Measurements from ENCODE around the gene WFIKKN2.
"Not testable (repeated sequence)": the region's sequence is repeated elsewhere in the genome, so short reads cannot be mapped to it uniquely, and the experiment has no call there.

The WFIKKN2 gene

DNA sequence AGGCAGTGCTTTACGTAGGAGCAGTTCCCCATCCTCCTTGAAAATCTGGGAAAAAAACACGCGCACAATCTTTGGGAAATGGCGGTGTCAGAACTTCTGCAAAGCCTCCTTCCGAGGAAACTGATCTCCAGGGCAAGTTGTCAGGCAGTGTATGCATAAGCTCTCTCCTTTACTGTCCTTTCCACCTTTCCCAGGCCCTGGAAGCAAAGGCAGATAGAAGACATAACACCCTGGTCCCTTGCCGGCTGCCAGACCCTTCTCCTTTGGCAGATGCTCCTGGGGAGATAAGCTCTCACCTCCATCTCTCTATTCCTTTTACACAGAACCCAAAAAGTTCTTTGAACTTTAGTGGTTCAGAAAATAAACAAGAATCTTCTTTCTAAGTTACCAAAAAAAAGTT is 18.4 kb downstream of the WFIKKN2 start:
- DNase-seq (ENCODE audit: low read depth): no peak

DNA sequence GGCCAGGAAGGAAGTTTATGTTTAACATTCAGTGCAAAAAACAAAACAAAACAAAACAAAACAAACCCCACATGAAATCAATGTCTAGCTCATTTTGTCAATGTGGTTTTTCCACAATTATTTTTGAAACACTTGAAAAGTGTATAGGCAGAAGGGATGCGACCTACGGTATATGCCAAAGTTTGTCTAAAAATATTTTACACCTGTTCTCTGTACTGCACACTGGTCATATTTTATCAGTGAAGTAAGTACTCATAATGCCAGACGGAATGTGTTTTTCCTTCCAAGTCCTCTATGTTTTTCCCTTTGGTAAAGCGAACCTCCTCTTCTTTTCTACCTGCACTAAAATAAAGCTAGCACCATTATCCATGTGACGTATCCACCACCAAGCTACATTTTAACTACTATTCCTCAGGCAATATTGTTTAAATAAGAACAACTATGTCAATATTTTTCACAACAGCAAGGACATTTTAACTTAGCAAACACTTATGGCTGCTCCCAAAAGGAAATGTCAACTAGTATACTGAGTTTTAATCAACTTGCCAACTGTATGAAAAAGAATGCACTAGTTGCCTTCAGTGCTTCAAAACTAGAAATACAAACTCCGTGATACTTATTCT is 20.4 kb downstream of the WFIKKN2 start:
- DNase-seq (ENCODE audit: low read depth): no peak

DNA sequence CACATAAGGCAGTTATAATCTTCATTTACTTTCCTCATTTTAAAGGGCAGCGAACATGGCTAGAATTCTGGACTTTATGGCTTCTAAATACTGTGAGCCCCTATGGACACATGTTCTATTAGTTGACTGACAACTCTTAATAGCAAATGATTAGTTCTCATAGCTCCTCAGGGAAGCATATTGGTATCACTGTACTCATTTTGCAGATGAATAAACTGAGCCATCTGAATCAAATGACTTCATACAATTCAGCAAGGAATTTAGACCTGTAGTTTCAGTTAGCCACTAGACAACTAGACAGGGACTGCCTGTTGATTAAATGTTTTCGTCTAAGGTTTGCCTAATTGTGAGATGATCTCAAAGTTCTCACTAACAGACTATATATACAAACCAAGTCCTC is 21.0 kb downstream of the WFIKKN2 start:
- no peak for DNase-seq (ENCODE audit: low read depth)

DNA sequence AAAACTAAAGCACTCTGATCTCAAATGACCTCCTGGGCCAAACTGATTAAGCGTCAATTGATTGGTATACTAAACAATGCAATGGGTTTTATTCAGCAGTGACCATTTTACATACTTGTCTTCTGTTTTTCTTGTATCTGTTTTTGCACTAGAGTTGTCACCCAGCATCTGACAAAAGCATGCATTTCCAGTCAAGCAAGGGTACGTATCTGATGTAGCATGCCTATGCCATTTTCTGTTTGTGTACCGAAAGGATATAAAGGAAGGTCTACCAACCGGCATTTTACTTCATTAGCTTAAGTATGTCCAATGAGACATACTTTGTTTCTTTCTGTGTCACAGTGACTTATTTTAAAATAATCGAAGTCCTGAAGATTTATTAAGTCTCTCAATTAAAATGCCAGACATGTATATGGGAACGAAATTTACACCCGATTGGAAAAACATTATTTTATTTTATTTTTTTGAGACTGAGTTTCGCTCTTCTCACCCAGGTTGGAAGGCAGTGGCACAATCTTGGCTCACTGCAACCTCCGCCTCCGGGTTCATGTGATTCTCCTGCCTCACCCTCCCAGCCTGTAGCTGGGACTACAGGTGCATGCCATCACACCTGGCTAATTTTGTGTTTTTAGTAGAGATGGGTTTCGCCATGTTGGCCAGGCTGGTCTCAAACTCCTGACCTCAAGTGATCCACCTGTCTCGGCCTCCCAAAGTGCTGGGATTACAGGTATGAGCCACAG is 23.3 kb downstream of the WFIKKN2 start:
- DNase-seq (ENCODE audit: low read depth): no peak

DNA sequence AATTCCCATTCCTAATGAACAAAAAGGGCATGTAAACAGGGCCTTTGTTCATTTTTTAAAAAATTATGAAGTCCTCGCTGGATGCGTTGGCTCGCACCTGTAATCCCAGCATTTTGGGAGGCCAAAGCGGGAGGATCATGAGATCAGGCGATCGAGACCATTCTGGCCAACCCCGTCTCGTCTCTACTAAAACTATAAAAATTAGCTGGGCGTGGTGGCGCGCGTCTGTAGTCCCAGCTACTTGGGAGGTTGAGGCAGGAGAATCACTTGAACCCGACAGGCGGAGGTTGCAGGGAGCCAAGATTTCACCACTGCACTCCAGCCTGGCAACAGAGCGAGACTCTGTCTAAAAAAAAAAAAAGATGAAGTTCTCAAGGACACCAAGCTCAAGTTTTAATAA is 24.3 kb downstream of the WFIKKN2 start:
- not testable (repeated sequence) for DNase-seq (ENCODE audit: low read depth)

DNA sequence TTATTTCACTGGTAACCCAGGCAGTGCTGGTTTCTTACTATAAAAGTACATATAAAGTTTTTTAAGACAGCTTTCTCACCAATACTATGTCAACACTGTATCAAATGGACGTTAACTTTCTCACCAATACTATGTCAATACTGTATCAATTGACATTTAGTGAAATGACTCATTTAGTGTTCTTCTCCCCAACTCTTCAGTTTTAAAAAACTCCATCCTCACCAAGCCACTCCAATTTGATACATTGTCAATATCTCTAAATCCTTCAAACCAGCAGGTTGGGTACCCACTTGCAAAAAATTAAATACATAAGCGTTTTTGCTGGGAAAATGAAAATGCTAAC is 25.9 kb downstream of the WFIKKN2 start:
- DNase-seq (ENCODE audit: low read depth): no peak

DNA sequence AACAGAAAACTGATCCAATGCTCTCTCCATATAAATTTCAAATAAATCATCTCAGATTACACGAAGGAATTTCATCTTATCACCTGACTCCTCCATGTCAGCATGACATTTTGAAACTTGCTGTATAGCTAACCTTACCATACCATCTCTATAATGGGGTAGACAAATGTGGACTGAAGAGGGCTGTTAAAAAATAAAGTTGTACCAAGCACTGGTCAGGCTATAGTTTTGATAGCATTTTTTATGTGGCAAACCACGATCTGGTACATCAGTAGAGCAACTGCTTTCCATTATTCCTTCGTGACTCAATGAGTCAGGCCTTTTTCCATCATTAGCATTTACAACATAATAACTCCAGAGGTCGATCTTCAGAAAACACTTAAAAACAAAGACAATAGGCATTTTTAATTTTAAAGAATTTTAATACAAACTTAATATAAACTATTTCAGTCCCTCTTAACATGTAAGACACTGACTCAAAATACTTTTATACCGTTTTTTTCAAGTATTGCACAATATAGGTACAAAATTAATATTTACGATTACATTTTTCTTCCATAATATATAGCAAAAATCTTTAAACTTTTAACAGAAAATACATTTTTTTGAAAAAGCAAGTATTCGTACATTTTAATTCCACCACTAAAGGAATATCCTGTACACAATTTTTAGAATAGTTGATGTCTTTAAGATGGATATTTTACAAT is 26.6 kb downstream of the WFIKKN2 start:
- DNase-seq (ENCODE audit: low read depth): no peak

DNA sequence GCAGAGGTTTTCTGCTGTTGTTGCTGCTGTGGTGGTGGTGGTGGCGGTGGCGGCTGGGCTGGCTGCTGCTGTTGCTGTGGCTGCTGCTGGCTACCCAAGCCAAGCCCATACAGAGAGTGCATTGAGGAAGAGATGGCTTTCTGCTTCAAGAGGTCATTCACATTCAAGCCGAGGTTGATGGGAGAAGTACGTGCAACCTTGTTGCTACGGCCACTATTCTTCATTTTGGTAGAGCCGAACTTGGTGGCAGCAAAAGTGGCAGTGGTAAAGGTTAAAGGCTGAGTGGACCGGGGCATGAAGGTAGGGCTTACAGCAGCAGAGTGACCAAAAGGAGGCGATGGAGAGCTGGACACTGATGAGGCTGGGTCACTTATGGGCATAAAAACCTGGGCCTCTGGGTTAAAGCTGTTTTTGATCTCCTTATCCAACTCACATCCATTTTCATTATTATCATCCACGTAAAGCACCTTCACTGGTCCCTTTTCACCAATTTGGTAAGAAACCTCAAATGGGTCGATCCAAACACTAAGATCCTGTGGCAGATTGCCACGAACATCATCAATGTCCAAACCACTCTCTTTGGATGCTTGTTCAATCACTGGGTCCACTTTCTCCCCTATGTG is 27.9 kb downstream of the WFIKKN2 start:
- no peak for DNase-seq (ENCODE audit: low read depth)

DNA sequence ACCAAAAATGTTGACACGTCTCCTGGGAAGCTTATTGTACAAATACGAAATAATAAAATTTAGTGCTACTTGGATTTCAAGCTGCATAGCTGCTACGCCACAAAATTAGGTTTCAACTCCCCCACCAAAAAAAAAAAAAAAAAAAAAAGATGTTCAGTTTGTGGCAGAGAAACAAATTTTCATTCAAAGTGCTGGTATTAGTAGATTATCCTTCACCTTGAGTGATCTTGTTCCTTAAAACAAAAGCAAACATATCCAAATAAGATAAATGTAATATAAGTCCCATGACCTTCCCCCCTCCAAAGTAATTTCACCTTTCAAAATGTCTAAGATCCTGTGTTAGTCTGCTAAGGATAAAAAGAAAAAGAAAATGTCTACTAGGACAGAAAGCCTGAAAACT is 28.5 kb downstream of the WFIKKN2 start:
- no peak for DNase-seq (ENCODE audit: low read depth)

DNA sequence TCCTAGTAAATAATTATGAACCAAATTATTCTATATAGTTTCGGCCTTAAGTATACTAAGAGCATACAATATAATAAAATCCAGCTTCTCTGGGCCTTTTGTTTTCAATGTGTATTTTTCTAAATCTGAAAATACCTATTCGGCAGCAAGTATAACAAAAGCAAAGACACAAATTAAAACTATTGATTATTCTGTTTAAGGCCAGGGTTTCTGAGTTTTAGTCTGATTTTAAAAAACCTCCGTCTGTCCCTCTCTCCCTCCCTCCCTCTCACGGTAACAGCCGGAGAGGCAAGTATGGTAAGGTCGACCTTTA is 29.3 kb downstream of the WFIKKN2 start:
- DNase-seq (ENCODE audit: low read depth): no peak

DNA sequence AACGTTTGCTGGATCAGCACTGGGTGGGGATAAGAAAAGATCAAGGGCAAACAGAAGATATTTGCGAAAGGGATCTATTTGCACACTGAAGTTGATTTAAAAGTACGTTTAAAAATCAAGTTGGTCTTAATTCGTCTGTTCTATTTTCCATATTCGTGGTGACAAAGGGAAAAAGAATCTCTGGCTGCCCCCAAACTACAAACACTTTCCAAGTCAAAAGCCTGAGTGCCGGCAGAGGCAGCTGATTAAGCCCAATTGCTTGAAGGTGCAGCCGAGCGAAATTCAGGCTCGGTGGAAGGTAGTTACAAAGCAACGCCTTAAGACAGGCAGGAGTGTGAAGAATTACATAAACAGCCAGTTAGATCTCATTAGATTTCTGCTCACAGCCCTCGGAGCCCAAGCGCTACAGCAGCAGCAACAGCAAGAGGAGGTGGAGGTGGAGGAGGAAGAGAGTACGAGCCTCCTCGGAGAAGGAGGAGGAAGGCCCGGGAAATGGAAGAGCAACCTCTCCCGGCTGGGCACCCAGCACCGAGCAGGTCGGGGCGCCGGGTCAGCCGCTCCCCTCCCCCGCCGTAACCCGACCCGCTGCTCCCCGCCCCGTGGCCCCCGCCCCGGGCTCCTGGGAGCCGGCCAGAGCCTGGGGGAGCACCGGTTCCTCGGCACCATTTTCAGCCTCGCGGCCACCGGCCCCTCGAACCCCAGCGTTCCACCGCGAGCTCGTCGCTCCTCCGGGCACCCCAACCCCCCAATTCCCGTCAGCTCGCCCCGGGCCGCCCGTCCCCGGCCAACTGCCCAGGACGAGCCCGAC is 29.9 kb downstream of the WFIKKN2 start:
- DNase-seq (ENCODE audit: low read depth): peak; percentile 28

DNA sequence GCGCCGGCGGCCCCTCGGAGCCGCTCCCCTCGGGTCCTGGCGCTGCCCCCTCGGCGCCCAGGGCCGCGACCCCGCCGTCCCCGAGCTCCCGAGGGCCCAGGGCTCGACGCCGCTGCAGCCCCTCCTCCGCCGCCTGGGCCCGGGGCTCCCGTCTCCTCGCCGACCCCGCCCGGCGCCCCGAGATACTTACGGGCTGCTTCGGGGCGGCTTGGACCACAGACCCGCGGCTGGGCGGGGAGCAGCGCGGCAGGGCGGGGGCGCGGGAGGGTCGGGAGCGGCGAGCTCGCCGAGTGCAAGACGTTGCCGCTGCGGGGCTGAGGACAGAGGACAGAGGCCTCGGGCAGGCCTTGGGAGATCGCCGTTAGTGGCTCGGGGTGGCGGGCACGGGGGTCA is 30.5 kb downstream of the WFIKKN2 start:
- DNase-seq (ENCODE audit: low read depth): no peak

DNA sequence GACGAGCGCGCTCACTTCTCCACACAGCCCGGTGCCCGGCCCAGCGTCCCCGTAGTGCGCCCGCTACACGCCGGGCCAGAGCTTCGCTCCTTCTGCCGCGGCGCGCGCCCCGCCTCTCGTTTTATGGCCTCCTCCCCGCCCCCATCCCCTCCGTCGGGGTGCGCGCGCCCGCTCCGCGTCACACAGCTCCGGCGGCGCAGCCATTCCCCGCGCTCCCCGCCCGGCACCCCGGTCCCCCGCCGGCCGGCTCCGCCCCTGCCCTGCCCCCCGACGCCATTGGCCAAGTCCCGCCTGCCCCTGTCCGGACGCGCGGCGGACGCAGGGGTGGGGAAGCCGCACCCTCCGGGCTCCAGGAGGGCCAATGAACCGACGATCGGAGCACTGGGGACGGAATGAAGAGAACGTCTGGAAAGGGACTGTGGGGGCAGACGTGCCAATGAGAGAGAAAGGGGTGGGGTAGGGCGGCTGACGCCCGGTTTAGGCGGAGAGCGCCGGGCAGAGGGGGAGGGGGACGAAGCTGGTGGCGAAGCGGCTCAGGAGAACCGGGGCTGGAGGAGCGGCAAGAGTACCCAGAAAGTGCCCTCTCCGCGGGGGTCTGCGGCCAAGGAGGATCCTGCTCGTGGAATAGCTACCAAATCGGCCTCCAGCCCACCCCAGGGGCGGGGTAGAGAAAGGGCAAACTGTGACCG is 31.0 kb downstream of the WFIKKN2 start, which contains the start of gene TOB1:
Gene TOB1, minus strand, starts transcription at position 94 of the 689 bp plus-strand sequence. CDS start 2,337 bp downstream, outside the sequence.
- DNase-seq (ENCODE audit: low read depth): peak; percentile 93

DNA sequence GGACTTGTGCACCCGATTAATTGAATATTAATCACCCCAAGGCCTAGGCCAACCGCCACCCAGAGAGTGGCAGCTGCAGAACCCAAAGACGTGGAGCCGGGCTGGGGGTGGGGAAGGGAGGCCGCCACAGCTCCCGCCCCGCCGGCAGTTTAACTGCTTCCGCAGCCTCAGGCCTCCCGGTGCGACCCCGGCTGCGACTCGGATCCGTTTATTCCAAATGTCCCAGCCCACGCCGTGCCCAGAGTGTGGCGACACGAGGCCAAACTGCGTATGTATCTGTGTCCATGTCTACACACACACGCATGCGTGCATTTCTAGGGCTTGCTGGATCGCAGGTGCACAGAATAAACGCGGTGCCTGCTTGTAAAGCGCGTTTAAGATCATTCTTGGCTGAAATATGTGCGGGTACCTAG is 31.6 kb downstream of the WFIKKN2 start:
- peak; percentile 34 for DNase-seq (ENCODE audit: low read depth)

DNA sequence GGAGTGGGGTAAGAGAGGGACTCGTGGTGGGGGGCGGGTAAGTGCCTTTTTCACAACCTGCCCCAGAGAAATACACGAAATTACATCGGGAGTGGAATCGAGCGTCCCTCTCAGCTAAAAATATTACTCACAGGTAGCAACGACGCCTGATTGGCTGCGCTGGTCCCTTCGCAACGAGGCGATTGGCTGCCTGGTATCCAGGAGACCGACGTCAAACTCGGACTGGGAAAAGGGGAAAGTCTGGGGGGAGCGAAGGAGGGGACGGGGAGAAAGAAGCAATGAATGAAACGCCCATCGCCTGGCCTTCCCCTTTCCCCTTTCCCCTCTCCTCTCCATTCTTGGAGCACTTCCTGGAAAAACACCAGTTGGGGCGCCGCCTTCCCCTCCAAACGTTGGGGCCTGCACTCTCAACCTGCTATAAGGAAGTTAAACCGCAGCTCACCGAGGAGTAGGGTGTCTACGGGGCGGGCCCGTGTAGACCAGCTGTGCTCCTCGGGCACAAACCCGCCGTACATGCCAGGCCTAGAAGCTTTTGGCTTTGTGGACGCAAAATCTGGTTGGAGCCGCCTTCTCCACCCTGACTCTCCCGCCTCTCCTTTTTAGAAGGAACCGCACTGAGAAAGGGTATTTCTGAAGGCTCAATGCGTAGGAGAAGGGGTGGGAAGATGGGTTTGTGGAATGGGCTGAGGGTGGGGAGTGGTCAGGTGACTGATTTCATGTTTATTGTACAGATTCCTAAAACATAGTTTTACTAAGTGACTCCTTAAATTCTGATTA is 32.2 kb downstream of the WFIKKN2 start:
- DNase-seq (ENCODE audit: low read depth): peak; percentile 56

DNA sequence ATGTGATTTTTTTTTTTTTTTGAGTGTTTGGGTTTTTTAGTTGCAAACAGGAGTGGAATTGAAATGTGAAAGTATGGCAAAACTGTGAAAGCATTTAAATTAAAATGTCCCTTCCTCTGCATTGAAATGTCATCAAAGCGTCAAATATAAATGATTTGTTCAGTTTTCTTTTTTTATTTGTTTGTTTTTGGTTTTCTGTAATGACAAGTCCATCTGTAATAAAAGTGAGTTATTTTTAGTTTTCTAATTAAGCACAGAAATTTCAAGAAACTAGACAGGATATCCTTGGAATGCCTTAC is 32.7 kb downstream of the WFIKKN2 start:
- DNase-seq (ENCODE audit: low read depth): no peak

DNA sequence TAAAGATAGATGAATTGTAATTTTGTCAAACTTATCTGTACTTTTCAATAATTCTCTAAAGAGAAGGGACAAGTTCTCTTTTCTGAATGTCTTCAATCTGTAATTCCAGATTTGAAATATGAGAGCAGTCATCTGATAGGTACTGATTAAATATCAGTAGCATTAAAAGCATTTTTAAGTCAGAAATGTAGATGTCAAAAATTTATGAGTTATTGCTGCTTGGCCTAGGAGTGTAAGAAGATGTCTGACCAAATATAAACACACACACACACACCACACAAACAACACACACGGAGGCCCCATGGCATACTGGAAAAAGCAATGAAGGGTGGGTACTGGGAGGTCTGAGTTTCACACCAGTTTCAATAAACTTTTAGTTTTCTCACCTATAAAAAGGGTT is 33.2 kb downstream of the WFIKKN2 start:
- no peak for DNase-seq (ENCODE audit: low read depth)

DNA sequence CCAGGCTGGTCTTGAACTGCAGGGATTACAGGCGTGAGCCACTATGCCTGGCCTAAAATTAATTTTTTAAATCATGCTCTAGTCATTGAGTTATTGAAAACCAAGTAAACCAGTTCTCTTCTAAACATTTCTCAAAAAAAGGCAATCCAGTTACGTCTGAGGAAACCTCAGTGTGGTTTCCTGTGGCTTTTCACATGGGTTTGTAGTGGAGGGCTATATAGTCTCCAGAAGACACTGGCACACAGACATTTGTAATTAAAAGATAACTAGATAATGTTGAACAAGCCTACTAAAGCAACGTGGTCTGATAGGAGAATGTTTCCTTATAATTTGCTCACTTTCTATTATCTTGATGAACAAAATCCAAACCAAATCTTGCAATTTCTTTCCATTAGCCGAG is 36.0 kb downstream of the WFIKKN2 start:
- no peak for DNase-seq (ENCODE audit: low read depth)

DNA sequence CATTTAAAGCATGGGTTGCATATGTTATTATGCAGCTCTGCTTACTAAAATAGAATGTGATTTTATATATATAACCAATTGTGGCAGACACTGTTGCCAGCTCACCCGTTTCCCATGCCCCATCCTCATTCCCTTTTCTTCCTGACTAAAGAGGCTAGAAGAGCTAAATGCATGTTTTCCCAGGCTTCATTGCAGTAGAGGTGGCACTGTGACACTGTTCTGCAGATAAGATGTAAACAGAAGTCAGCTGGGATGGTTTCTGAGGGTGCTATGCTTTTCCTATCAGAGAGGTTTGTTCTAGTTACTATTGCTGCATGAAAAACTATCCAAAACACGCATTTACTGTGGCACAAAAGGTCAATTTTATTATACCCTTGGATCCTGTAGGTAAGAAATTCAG is 36.5 kb downstream of the WFIKKN2 start:
- DNase-seq (ENCODE audit: low read depth): no peak

DNA sequence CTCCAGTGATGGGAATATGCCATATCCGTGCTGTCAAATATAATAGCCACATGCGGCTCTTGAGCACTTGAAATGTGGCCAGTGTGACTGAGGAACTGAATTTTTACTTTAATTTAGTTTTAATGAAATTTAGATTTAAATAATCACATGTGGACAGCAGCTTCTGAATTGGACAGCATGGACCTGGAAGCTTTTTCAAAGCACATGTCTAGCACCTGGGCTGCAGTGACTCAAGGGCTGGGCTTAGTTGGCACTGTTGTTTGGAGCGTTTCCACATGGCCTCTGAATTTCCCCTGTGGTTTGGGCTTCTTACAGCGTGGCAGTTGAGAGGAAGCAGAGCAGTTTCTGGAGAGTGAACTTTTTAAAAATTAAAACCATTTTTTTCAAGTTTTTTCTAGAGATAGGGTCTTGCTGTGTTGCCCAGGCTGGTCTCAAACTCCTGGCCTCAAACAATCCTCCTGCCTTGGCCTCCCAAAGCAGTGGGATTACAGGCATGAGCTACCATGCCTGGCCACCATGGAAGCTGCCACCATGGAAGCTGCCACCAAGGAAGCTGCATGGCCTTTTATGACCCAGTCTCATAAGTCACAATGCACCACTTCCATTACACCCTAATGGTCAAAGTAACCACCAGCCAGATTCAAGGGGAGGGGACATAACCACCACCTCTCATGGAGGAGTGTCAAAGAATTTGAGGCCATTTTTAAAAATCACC is 37.5 kb downstream of the WFIKKN2 start:
- DNase-seq (ENCODE audit: low read depth): peak; percentile 26

All from stimulated activated CD8-positive, alpha-beta memory T cell treated with anti-CD3 and anti-CD28 coated beads, Interleukin-12 subunit alpha, Interleukin-12 subunit beta, amount 100 ng/mL, for 4 hours (primary cell).